ENCODE data around the gene CPVL. TPM values are rescaled to one million over a fixed set of nuclear protein-coding genes. Genes with fewer than 3 reads are reported as not detected.

Gene CPVL
- total RNA-seq, 4 donors from 2014 or later, result 8.0 to 28.5 (median 11.3) TPM

DNA sequence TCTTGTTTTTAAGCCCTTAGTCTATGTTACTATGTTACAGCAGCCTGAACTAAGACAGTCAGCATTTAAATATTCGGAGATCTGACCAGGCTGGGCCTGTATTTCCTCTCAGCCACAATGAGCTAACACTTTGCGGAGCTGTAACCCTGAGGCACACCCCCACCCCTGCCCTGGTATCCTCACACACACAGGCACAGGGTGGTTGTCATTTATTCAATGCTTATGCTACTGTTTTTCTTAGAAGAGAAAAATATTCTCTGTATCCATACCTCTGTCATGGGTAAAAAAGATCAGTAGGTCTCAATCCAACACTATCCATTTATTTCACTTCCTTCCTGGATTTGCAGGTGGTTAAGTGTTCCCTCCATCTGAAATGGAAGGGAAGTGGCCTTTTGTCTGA, 107.9 kb downstream of the CPVL start:
- no peaks in the 10 kb centered on the region for H3K27me3 ChIP-seq
- WGBS, result 68% methylated on average over 2 of the region's 2 CpGs
- DNase-seq (ENCODE audit: extremely low spot score), result no peak
- TF ChIP-seq POLR2A (IDR thresholded peaks at IDR 0.05; ENCODE audit: low read depth) (no peak), POLR2AphosphoS5 (IDR thresholded peaks at IDR 0.05) (no peak), CTCF (IDR thresholded peaks at IDR 0.05) (no peak), EP300 (IDR thresholded peaks at IDR 0.05) (no peak)
- no peak overlapping the region for H3K27ac ChIP-seq (replicated peaks in 1 of 4)
- H3K36me3 ChIP-seq, result no peaks in the 10 kb centered on the region
- H3K4me3 ChIP-seq, result no peak overlapping the region
- no peaks in the 10 kb centered on the region for H3K9me3 ChIP-seq
- intact Hi-C loops (cut with DNase I), result no loop called here
- peaks cover 0 to 25% (median 12%) of the 10 kb centered on the region in 4 donors for H3K4me1 ChIP-seq

GRCh38 chr7:29035044-29035740, 111.1 kb downstream of the CPVL start:
- Histone ChIP-seq H3K27ac (replicated peaks in 1 of 4) (no peak overlapping the region), H3K4me1 (peaks cover 0 to 13% (median 10%) of the 10 kb centered on the region in 4 donors), H3K4me3 (no peak overlapping the region), H3K36me3 (no peaks in the 10 kb centered on the region), H3K9me3 (no peaks in the 10 kb centered on the region), H3K27me3 (no peaks in the 10 kb centered on the region)
- WGBS, result 81% methylated on average over 8 of the region's 8 CpGs
- no peak for TF ChIP-seq EP300 (IDR thresholded peaks at IDR 0.05)
- no peak for TF ChIP-seq POLR2AphosphoS5 (IDR thresholded peaks at IDR 0.05)
- no peak for TF ChIP-seq CTCF (IDR thresholded peaks at IDR 0.05)
- TF ChIP-seq POLR2A (IDR thresholded peaks at IDR 0.05; ENCODE audit: low read depth), result no peak
- intact Hi-C loops (cut with DNase I), result no loop called here
- DNase-seq (ENCODE audit: extremely low spot score), result no peak

- H3K9me3 ChIP-seq, result no peaks in the 10 kb centered on the region
- H3K36me3 ChIP-seq, result peaks cover 0 to 3% (median 0%) of the 10 kb centered on the region in 4 donors
- no peak for DNase-seq (ENCODE audit: extremely low spot score)
- intact Hi-C loops (cut with DNase I), result no loop called here
- no peak overlapping the region for H3K4me3 ChIP-seq
- TF ChIP-seq POLR2A (IDR thresholded peaks at IDR 0.05; ENCODE audit: low read depth) (no peak), EP300 (IDR thresholded peaks at IDR 0.05) (no peak), CTCF (IDR thresholded peaks at IDR 0.05) (no peak), POLR2AphosphoS5 (IDR thresholded peaks at IDR 0.05) (no peak)
- H3K27me3 ChIP-seq, result no peaks in the 10 kb centered on the region
- 86% methylated on average over 2 of the region's 2 CpGs for WGBS
- H3K27ac ChIP-seq (replicated peaks in 1 of 4), result no peak overlapping the region
- peaks cover 0 to 6% (median 0%) of the 10 kb centered on the region in 4 donors for H3K4me1 ChIP-seq
Measured at GRCh38 chr7:29033584-29033983, 112.8 kb downstream of the CPVL start.

- 78% methylated on average over 4 of the region's 4 CpGs for WGBS
- intact Hi-C loops (cut with DNase I), result no loop called here
- no peak for DNase-seq (ENCODE audit: extremely low spot score)
Measured at GRCh38 chr7:29032146-29032545, 114.2 kb downstream of the CPVL start.

More at GRCh38 chr7:29032146-29032545, 114.2 kb downstream of the CPVL start:
- no peak for TF ChIP-seq POLR2AphosphoS5 (IDR thresholded peaks at IDR 0.05)
- TF ChIP-seq POLR2A (IDR thresholded peaks at IDR 0.05; ENCODE audit: low read depth), result no peak
- no peak for TF ChIP-seq CTCF (IDR thresholded peaks at IDR 0.05)
- TF ChIP-seq EP300 (IDR thresholded peaks at IDR 0.05), result no peak
- Histone ChIP-seq H3K27ac (replicated peaks in 1 of 4) (no peak overlapping the region), H3K36me3 (peaks cover 0 to 3% (median 0%) of the 10 kb centered on the region in 4 donors), H3K27me3 (no peaks in the 10 kb centered on the region), H3K4me1 (peaks cover 0 to 6% (median 0%) of the 10 kb centered on the region in 4 donors), H3K9me3 (peaks cover 0 to 10% (median 3%) of the 10 kb centered on the region in 4 donors), H3K4me3 (no peak overlapping the region)
